Adrenal gland (tissue), 5 donors: ENCODE measurements around the gene PPFIA1.

ENCODE experiments used
- POLR2A ChIP-seq, 2 donors: fragments of 450-650 bp; IDR thresholded peaks; one replicate each; pipeline ENCODE4 v1.6.1; 2017; ENCODE audit warnings: antibody characterized with exemption in 2 of 2, mild to moderate bottlenecking in 2 of 2, moderate library complexity in 1 of 2
- TF ChIP-seq, protein P1 (sequence below), 6 experiments: fragments of 450-650 bp in 4 of 6; fragments of 200-600 bp in 2 of 6; sonication (generic) in 1 of 6; IDR thresholded peaks; 1 replicate in 5 of 6; 2 replicates in 1 of 6; pipeline versions ENCODE4 v1.5.1 to v1.8.0; 2016 to 2021; ENCODE audit warnings: antibody characterized with exemption in 6 of 6, mild to moderate bottlenecking in 2 of 6, moderate library complexity in 1 of 6
- donor health status: DM: no; HTN: no; CAD: no.

DNA sequence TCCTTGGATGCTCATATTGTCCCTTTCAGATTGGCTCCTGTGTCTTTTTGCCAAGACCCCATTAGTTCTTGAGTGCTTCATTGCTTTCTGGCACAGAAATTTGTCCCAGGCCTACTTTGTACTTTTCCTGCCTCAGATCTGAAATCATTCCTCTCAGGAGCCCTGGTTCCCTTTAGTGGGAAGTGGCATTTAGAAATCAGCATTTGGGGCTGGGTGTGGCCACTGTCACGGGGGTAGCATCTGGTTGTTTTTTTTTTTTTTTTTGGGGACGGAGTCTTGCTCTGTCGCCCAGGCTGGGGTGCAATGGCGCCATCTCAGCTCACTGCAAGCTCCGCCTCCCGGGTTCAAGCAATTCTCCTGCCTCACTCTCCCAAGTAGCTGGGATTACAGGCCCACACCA is 18.2 kb downstream of the PPFIA1 start:
- TF ChIP-seq, protein P1, sequence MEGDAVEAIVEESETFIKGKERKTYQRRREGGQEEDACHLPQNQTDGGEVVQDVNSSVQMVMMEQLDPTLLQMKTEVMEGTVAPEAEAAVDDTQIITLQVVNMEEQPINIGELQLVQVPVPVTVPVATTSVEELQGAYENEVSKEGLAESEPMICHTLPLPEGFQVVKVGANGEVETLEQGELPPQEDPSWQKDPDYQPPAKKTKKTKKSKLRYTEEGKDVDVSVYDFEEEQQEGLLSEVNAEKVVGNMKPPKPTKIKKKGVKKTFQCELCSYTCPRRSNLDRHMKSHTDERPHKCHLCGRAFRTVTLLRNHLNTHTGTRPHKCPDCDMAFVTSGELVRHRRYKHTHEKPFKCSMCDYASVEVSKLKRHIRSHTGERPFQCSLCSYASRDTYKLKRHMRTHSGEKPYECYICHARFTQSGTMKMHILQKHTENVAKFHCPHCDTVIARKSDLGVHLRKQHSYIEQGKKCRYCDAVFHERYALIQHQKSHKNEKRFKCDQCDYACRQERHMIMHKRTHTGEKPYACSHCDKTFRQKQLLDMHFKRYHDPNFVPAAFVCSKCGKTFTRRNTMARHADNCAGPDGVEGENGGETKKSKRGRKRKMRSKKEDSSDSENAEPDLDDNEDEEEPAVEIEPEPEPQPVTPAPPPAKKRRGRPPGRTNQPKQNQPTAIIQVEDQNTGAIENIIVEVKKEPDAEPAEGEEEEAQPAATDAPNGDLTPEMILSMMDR (IDR thresholded peaks at IDR 0.05): no peak
- TF ChIP-seq POLR2A (IDR thresholded peaks at IDR 0.05): no peak
